HL-60 (cell line): Measurements from ENCODE around the gene TSSK3.
A peak's percentile ranks its signal among the peaks of the same experiment; 100 is the strongest.

Source experiments
- DNase-seq, 2 experiments: peaks; one replicate each; pipeline ENCODE4 v3.0.0-alpha.2; 2010 to 2020; ENCODE audit warnings: low read depth in 1 of 2, low spot score in 1 of 2
- H3K27ac ChIP-seq: fragments of 250-450 bp; sonication (Bioruptor Pico); replicated peaks from 2 replicates; pipeline ENCODE4 v1.5.1; 2020; ENCODE audit warnings: mild to moderate bottlenecking, moderate library complexity
- H3K27me3 ChIP-seq: fragments of 250-450 bp; sonication (Bioruptor Pico); 2 replicates; pipeline ENCODE4 v1.5.1; 2021; ENCODE audit warnings: mild to moderate bottlenecking, moderate library complexity; ENCODE audit not compliant: insufficient read depth, poor library complexity, severe bottlenecking
- H3K4me3 ChIP-seq: replicated peaks from 2 replicates; pipeline ENCODE4 v1.5.1; 2011; ENCODE audit warnings: mild to moderate bottlenecking, control low read depth, low read length; ENCODE audit not compliant: insufficient read depth
- GABPA ChIP-seq: IDR thresholded peaks from 2 replicates; pipeline ENCODE4 v1.6.1; 2012; ENCODE audit warnings: low read depth
- POLR2AphosphoS5 ChIP-seq: IDR thresholded peaks from 2 replicates; pipeline ENCODE4 v1.6.1; 2012; ENCODE audit warnings: low read depth
- REST ChIP-seq: IDR thresholded peaks from 2 replicates; pipeline ENCODE4 v1.6.1; 2012; ENCODE audit warnings: low read depth; ENCODE audit not compliant: insufficient replicate concordance
- SPI1 ChIP-seq: IDR thresholded peaks from 2 replicates; pipeline ENCODE4 v1.6.1; 2012; ENCODE audit warnings: low read depth, mild to moderate bottlenecking, borderline replicate concordance
- TF ChIP-seq, protein P1 (sequence below): IDR thresholded peaks from one replicate; pipeline ENCODE4 v1.5.1; 2011; ENCODE audit warnings: low read length, control low read depth, inconsistent platforms; ENCODE audit not compliant: insufficient read depth

TSSK3 gene

GRCh38 chr1:32398401-32398800 is 36.1 kb downstream of the TSSK3 start:
- no peak for DNase-seq
- no peak for TF ChIP-seq GABPA
- no peak for TF ChIP-seq POLR2AphosphoS5
- no peak for TF ChIP-seq SPI1
- no peak for TF ChIP-seq REST
- TF ChIP-seq, protein P1, sequence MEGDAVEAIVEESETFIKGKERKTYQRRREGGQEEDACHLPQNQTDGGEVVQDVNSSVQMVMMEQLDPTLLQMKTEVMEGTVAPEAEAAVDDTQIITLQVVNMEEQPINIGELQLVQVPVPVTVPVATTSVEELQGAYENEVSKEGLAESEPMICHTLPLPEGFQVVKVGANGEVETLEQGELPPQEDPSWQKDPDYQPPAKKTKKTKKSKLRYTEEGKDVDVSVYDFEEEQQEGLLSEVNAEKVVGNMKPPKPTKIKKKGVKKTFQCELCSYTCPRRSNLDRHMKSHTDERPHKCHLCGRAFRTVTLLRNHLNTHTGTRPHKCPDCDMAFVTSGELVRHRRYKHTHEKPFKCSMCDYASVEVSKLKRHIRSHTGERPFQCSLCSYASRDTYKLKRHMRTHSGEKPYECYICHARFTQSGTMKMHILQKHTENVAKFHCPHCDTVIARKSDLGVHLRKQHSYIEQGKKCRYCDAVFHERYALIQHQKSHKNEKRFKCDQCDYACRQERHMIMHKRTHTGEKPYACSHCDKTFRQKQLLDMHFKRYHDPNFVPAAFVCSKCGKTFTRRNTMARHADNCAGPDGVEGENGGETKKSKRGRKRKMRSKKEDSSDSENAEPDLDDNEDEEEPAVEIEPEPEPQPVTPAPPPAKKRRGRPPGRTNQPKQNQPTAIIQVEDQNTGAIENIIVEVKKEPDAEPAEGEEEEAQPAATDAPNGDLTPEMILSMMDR: no peak
- Histone ChIP-seq H3K27me3 (no peaks in the 10 kb centered on the region), H3K27ac (no peak overlapping the region), H3K4me3 (no peak overlapping the region)

DNA sequence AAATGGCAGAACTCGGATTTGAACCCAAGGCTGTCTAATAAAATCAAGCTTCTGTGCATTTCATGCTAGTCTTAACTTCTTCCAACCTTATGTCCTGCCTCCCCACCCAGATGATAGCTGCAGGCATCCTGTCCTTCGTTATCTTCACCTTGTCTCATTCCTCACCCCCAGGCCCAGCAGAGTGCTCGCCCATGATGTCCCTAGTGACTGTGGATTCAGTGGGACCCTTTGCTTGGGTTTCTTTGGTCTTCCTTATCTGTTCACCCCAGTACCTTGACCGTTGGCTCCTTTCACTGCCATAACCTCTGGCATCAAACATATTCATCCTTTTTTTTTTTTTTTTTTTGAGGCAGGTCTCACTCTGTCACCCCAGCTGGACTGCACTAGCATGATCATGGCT is 37.5 kb downstream of the TSSK3 start:
- Histone ChIP-seq H3K4me3 (no peak overlapping the region), H3K27ac (no peak overlapping the region), H3K27me3 (no peaks in the 10 kb centered on the region)
- TF ChIP-seq POLR2AphosphoS5 (no peak), GABPA (no peak), REST (no peak), SPI1 (no peak)
- TF ChIP-seq, protein P1: no peak
- no peak for DNase-seq

DNA sequence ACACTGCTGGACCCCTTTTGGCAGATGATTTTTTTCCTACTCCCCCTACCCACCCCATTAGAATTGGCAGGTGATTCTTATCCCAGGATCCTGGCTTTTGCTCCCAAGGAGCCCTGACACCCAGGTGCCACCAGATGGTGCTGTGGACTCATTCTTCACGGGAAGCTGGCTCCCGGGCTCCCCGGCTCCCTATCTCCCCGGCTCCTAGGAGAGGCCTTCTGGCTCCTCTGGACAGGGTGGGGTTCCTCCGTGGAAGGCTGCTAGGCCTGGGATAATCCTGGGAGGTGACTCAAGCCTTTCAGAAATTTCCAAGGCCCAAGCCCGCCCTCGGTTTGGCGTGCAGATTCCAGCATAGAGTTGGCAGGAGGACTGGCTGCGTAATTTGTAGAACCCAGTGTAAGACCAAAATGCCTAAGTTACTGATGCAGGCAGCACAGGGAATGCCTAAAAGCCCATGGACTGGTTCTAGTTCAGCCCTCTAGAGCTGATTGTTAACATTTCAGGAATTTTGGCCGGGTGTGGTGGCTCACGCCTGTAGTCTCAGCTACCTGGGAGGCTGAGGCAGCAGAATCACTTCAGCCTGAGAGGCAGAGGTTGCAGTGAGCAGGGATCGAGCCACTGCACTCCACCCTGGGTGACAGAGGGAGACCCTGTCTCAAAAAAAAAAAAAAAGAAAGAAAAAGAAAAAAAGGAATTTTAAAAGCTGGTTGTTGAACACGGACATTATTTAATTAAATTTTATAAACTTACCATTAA is 38.7 kb downstream of the TSSK3 start:
- H3K27ac ChIP-seq: no peak overlapping the region
- TF ChIP-seq REST (no peak), POLR2AphosphoS5 (no peak), SPI1 (no peak)
- TF ChIP-seq, protein P1: peak; percentile 73
- DNase-seq: peak; percentile 28 to 61

More for the DNA sequence above, 38.7 kb downstream of the TSSK3 start:
- H3K4me3 ChIP-seq: no peak overlapping the region
- H3K27me3 ChIP-seq: no peaks in the 10 kb centered on the region
